ENCODE measurements around the gene C1orf159. TPM values are rescaled to one million over a fixed set of nuclear protein-coding genes. Genes with fewer than 3 reads are reported as not detected.

Gene C1orf159
- total and polyA plus RNA-seq, 2 experiments from 2014 or later, result 7.1 to 25.1 TPM

- H3K27ac ChIP-seq, result no peak overlapping the region
- H3K9me3 ChIP-seq (ENCODE audit: low read depth), result no peaks in the 10 kb centered on the region
- TF ChIP-seq EZH2phosphoT487 (IDR thresholded peaks at IDR 0.05; ENCODE audit: low read depth, severe bottlenecking, unreplicated experiment) (no peak), CTCF (IDR thresholded peaks at IDR 0.05; ENCODE audit: poor library complexity) (no peak), EZH2 (IDR thresholded peaks at IDR 0.05; ENCODE audit: borderline replicate concordance) (no peak)
- no peak for DNase-seq (ENCODE audit: low spot score)
- no peaks in the 10 kb centered on the region for H4K20me1 ChIP-seq (ENCODE audit: insufficient read depth, poor library complexity, severe bottlenecking)
- H3K4me2 ChIP-seq, result no peak overlapping the region
- no peaks in the 10 kb centered on the region for H3K9me2 ChIP-seq (replicated peaks; ENCODE audit: insufficient read depth)
- H3K27me3 ChIP-seq, result no peaks in the 10 kb centered on the region
- no peaks in the 10 kb centered on the region for H3K79me2 ChIP-seq
- H3K4me3 ChIP-seq, result no peak overlapping the region
- peaks cover 13% of the 10 kb centered on the region for H3K4me1 ChIP-seq (ENCODE audit: insufficient read depth)
- no peaks in the 10 kb centered on the region for H3K36me3 ChIP-seq (replicated peaks; ENCODE audit: insufficient read depth, low read depth)
- no peak overlapping the region for H2AFZ ChIP-seq
- WGBS (ENCODE audit: low lambda C conversion rate, missing lambda C conversion rate), result 93% methylated on average over 26 of the region's 27 CpGs
Observed at GRCh38 chr1:1082239-1082775, 33.6 kb downstream of the C1orf159 start.

GRCh38 chr1:1081311-1082238 is 34.3 kb downstream of the C1orf159 start:
- TF ChIP-seq EZH2 (IDR thresholded peaks at IDR 0.05; ENCODE audit: borderline replicate concordance) (no peak), CTCF (IDR thresholded peaks at IDR 0.05; ENCODE audit: poor library complexity) (no peak), EZH2phosphoT487 (IDR thresholded peaks at IDR 0.05; ENCODE audit: low read depth, severe bottlenecking, unreplicated experiment) (no peak)
- peak; percentile 3 for DNase-seq (ENCODE audit: low spot score)
- Histone ChIP-seq H3K27ac (no peak overlapping the region), H3K4me2 (no peak overlapping the region), H3K9me2 (replicated peaks; ENCODE audit: insufficient read depth) (no peaks in the 10 kb centered on the region), H3K4me3 (no peak overlapping the region), H3K27me3 (no peaks in the 10 kb centered on the region), H4K20me1 (ENCODE audit: insufficient read depth, poor library complexity, severe bottlenecking) (no peaks in the 10 kb centered on the region), H3K4me1 (ENCODE audit: insufficient read depth) (peaks cover 13% of the 10 kb centered on the region), H3K9me3 (ENCODE audit: low read depth) (no peaks in the 10 kb centered on the region), H2AFZ (no peak overlapping the region), H3K79me2 (no peaks in the 10 kb centered on the region), H3K36me3 (replicated peaks; ENCODE audit: insufficient read depth, low read depth) (no peaks in the 10 kb centered on the region)
- 92% methylated on average over 39 of the region's 52 CpGs for WGBS (ENCODE audit: low lambda C conversion rate, missing lambda C conversion rate)

GRCh38 chr1:1080951-1081310 is 35.0 kb downstream of the C1orf159 start:
- Histone ChIP-seq H2AFZ (no peak overlapping the region), H3K27me3 (no peaks in the 10 kb centered on the region), H3K9me3 (ENCODE audit: low read depth) (no peaks in the 10 kb centered on the region), H3K4me2 (no peak overlapping the region), H3K4me3 (no peak overlapping the region), H3K79me2 (no peaks in the 10 kb centered on the region), H3K36me3 (replicated peaks; ENCODE audit: insufficient read depth, low read depth) (no peaks in the 10 kb centered on the region), H4K20me1 (ENCODE audit: insufficient read depth, poor library complexity, severe bottlenecking) (no peaks in the 10 kb centered on the region), H3K4me1 (ENCODE audit: insufficient read depth) (peaks cover 13% of the 10 kb centered on the region), H3K9me2 (replicated peaks; ENCODE audit: insufficient read depth) (no peaks in the 10 kb centered on the region), H3K27ac (no peak overlapping the region)
- TF ChIP-seq EZH2phosphoT487 (IDR thresholded peaks at IDR 0.05; ENCODE audit: low read depth, severe bottlenecking, unreplicated experiment) (no peak), CTCF (IDR thresholded peaks at IDR 0.05; ENCODE audit: poor library complexity) (no peak), EZH2 (IDR thresholded peaks at IDR 0.05; ENCODE audit: borderline replicate concordance) (no peak)
- WGBS (ENCODE audit: low lambda C conversion rate, missing lambda C conversion rate), result 47% methylated on average over 7 of the region's 9 CpGs
- DNase-seq (ENCODE audit: low spot score), result no peak
